GM18861 (cell line): Measurements from ENCODE around the gene ERBB4.
"Not testable (repeated sequence)": the region's sequence is repeated elsewhere in the genome, so short reads cannot be mapped to it uniquely, and the experiment has no call there.

Experiments
- ATAC-seq: cut with Tn5 transposase; IDR thresholded peaks from one replicate; pipeline ENCODE4 v1.9.1; 2021; ENCODE audit not compliant: unreplicated experiment

Gene ERBB4

DNA sequence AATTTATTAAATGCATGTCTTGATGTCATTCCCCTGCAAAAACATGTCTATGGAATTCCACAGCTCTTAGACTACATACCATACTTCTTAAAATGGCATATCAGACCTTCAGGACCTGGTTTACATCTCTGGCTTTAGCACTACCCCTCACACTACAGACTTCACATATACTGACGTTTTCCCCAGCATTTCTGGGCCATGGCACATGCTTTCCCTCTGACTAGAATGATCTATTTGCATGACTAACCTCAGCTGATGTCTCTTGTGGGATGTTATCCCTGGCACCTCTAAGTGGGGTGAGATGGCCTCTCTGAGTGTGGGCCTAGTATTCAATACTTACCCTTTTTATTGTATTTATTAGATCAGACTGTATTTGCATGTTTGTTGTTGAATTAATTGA, 381.6 kb downstream of the ERBB4 start:
- no peak for ATAC-seq

DNA sequence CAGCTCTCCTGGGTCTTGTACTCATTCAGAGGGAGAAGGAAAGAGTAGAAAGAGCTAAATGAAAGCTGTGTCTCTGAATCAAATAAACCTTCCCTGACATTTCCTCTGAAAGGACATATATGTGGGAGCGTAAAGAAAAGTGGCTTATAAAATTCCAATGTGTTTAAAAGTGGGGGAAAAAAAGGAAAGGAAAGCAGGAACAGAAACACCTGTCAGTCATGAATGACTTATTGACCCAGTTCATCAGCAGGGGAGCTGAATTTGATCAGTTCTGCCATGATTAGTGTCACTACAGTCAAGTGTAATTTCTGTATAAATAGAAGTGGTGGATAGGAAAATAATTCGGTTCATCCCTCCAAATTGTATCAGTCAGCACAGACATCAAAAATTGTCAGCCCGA, 382.5 kb downstream of the ERBB4 start:
- no peak for ATAC-seq

DNA sequence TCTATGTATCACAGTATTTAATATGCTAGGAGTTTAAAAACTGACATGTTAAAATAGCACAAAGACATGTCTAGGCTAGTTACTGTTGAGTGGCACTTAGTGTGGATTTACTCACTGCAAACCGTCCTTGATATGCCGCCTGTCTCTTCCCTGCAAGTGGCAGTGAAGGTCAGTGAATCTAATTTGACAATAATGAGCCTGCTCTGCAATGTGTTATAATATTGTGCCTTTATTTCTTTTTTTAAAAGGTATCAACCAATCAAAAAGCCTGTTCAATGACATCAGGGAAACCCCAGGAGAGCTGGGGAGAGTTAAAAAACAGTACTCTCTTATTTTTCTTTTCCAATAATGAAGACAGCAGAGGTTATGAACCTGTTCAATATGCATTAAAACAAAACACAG, 384.1 kb downstream of the ERBB4 start:
- ATAC-seq: no peak

DNA sequence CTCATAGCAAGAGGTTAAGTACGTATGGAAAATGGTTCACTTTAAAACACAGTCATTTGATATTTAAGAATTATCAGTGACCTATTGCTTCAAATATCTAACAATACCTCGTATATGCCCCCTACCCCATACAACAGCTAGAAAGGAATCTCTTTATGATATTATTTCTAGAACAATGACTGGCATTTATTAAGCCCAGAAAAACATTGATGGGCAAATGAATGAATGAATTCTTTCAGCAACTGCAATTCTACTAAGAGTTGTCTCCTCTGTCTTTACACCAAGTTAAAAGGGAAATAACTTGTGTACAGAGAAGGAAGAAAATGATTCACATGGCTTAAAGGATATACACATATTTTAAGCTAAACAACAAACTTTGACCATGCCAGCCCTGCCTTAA, 384.7 kb downstream of the ERBB4 start:
- ATAC-seq: no peak

DNA sequence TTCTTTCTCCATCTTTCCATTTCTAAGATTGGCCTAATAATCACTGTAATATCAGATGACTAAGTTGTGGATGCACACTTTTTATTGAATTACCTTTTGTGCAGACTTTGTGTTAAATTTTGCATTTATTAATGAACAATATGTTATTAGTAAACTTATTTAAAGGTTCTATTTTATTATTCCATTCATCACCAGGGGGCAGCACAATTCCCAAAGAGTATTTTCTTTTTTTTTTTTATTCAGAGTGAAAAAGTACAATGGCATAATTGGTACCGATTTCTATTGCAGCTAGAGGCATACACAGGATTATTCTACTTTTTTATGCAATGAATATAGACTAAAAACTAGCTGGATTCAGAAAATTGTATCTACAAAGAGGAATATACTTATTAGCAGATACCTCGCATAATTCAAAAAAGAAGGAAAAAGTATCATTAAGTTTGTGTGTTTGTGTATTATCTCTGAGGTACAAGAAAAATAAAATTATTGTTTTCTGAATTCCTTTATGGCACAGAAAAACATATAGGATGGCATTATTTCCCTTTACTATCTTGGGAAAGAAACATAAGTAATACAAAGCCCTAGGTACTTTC, 390.6 kb downstream of the ERBB4 start:
- ATAC-seq: no peak

DNA sequence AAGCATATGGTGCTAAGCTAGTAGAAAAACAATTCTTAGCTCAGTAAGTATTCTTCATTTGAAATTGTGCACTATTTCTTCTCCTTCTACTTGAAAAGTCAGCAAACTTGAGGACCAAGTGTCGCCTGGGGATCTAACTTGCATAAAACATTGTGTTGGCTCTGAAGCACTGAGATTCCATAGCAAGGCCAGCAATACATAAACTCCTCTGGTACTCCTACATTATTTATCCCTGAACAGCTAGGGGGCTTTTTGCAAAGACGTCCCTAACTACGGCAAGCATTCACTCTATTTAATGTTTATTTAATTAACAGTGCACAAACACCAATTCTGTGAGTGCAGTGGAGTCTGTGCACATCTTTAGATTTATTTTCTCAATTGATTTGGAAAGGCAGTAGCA, 392.2 kb downstream of the ERBB4 start:
- no peak for ATAC-seq

DNA sequence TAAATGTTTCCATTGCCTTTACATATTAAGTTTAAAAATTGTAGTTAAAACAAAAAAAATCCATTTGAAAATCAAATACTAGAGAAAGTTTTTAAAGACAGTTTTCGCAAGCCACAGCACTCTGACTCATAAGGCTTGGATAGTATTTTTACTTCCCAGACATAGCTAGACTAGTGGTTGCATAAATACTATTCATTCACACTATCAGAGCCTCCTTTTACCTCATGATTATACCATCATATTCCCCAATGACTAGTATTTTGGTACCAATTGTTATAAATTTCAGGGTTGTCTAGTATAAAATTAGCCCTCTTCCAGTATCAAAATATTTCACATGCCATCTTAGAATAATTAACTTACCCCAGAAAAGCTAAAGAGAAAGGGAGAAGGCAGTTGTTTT, 393.5 kb downstream of the ERBB4 start:
- ATAC-seq: no peak

DNA sequence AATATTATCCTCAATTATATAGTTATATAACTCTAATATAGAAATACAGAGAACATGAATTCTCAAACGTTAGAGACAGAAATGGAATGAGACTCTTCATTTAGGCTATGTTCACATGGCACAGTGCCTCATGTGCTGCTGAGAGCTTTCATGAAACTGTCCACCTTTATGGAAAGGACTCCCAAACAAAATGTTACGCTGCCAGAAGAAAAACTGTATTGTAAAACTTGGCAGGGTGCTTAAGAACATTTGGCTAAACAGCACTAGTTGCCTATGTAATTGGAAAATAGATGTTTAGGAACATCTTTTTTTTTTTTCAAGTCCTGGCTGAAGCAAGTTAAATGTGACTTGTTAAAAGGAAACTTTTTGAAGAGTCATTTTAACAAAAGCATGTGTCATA, 396.0 kb downstream of the ERBB4 start:
- ATAC-seq: no peak

DNA sequence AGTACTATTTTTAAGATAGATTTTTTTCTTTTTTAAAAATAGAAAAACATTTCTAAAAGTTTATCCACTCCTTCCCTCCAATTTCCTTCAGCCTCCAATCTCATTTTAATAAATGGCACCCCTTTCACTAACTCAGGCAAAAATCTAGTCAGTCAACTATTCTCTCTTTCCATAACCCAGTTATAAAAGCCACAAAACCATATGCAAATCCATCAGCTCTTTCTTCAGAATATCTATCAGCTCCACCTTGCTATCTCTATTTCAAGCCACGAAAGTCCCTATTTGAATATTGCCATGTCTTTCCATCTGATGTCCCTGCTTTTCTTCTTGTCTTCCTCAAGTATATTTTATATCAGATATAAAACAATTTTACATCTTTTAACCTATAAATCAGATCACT, 397.1 kb downstream of the ERBB4 start:
- no peak for ATAC-seq

DNA sequence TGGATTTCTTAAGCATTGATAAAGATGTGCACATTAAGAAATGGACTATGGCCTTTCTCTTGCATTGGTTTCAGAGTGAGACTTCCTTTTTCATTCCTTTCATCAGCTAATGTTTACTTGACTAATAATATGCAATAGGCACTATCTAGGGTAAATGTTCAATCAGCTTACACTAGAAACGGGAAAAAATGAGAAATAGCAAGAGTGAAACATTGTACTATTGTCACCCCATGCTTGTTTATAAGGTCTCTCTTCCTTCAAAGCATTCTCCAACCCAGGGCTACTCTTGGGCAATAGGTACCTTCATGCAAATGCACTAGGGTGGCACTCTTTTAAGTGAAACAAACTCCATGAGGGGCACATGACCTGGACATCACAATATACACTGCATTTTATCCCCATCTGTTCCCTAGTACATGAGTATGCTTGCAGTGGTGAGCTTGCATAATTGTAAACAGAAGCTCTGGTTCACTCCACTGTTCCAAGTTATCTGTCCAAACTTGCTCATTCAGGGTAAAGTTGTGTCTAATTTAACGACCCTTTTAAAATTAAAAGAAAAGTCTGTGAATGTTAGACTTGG, 402.3 kb downstream of the ERBB4 start:
- no peak for ATAC-seq

DNA sequence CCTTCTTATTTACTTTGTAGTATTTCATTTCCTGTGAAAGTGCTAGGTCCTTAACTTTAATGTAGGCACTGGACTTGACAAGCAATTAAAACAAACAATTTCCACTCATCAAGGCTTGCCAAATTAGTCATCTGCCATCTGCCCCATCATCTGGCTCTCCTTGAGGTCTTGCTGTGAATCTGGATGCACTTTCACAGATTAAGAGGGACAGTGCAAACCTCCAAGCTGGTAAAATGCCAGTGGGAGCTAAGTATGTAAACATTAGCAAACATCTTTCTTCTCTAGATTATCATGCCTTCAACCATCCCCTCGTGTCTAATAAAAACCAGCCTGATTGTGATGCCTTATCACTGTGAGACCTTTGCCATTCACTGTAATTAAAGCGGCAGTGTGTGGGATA, 402.9 kb downstream of the ERBB4 start:
- no peak for ATAC-seq

DNA sequence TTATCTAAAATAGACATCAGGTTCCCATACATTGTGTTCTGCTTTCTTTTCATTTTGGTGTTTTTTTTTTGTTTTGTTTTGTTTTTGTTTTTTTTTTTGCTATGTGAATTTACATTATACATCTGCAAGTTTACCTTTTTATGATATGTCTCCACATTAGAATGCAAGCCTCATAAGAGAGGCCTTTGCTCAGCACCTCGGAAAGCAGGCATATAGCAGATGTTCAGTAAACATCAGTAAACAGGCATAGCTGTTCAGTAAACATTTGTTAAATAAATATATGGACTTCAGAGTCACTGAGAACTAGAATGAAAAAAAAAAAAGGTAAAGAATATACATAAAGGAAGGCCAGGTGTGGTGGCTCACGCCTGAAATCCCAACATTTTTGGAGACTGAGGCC, 405.3 kb downstream of the ERBB4 start:
- ATAC-seq: no peak

DNA sequence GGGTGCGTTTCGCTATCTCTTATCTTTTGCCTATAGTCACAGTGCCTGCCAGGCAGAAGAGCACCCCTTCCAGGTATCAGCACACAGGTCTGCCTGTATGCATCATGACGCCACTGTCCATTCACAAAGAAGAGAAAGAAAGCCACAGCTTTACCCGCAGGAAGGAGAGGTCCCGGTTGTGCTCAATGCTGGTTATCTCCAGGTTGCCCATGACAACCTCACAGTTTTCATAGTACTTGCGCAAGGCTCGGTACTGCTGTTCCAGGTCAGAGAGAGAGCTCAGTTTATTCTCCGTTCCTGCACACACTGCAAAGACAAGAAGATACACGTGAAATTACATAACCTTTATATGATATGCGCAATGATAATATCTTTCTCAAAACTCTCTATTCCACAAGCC, 414.0 kb downstream of the ERBB4 start:
- ATAC-seq: no peak

DNA sequence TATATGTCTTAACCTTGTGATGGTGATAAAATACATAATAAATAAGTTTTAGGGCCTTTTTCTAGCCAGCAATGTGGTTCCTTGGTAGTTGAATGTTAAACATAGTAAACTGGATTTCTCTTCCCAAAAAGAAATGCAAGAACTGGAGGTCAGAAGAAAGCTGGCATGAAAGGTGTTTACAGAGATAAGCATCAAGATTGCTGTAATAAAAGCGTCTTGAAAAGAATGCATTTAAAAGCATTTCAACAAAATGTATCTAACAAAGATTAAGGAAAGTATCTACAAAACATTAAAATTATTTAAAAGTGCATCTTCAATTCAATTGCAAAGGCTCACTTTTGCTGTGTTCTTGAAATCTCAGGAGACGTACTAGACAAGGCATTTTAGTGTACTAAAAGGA, 419.0 kb downstream of the ERBB4 start:
- no peak for ATAC-seq

DNA sequence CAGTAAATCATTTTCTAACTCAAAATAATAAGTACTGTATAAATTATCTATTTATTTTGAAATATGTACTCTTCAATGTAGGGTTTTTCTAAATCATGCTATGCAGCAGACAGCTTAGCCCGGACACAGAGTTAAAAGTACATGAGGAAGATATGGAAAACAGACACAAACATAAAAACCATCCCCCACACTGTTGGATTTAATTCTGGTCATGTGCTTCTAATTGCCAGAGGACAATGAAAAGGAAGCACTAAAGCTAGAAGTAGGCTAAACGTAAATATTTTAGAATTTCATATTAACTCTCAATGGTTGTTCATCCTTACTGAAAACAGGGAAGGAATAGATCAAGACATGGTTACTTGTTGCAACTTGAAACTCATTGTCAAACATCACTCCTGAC, 420.7 kb downstream of the ERBB4 start:
- no peak for ATAC-seq

DNA sequence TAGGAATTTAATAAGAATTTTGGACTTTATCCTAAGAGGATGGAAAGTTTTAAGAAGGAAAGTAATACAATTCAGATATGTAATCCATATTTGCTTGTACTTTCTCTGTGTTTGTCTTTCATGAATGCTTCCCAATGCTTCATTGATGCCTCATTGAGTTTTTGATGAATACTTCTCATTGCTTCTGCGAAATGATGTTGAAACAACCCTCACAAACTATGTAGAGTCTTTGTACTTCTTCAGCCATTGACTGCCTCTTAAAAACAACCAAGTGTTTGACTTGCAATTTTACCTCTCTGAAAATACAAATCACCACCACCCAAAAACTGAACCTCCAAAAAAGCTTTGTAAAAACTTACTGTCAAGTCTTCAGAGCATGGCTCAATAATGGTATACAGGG, 424.1 kb downstream of the ERBB4 start:
- ATAC-seq: no peak

DNA sequence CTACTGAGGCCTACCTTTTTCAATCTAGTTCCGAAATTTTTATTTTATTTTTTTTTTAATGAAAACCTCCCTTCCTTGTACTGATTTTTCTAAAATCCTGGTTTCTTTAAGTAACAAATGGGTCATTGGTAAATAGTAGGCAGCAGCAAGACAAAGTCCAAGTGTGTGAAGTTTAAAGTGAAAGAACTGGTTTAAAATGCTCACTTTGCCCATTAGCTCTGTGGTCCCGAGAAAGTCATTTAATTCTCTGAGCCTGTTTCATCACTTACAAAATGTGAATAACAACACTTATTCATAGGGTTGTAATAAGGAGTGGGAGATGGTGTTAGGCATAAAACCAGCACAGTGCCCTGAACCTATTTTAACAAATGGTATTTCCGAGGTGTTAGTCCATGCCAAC, 426.2 kb downstream of the ERBB4 start:
- ATAC-seq: no peak

DNA sequence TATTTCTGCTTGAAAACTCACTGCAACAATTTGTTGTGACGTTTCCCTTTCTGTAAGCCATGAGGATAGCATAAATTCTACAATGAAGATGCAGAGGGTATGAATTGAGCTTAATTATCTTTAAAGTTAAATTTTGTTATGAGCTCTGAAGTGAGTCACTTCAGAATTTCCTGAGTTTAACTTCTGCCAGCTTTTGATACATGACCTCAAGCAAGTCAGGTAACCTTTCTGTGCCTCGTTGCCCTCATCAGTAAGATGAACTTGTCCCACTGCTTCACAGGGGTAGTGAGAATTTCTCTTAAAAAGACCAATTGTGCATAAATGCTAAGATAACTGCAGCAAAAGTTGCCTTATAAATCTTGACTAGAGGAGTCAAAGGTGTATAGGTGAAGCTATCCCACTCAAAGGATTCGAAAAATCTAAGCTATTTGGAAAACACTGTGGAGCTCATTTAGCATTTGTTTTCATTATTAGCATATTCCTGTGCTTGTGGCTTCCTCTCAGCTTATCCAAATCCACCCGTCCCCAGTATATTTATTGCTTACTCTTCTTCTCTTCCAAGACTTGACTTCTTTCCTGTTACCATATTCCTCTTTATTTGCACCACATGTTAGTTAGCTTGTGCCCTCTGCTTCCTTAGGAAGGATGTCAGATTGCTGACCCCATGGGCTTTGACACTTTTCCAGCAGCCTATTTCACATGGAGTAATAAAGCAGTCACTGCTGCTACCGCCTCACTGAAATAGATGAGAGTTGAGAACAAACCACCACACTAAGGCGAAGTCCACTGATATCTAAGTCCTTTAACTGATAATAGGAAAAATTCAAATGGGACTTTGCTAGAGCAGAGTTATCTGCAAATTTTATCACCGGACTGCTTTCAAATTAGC, 428.6 kb downstream of the ERBB4 start:
- no peak for ATAC-seq

DNA sequence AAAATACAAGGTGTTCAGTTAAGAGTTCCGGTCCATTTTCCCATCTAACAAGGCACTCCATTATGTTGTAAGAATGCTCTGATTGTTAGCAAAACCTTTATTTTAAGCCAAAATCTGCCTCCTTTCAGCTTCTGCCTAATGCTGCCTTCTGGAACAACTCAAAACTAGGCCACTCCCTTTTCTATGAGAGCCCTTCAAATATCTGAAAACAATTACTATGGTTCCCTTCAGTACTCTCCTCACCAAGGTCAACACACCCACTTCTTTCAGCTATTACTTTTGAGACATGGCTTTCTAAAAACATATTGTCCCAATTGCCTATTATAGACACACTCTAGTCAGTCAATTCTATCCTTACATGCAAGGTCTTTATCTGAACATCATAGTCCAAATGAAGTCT, 429.4 kb downstream of the ERBB4 start:
- no peak for ATAC-seq

DNA sequence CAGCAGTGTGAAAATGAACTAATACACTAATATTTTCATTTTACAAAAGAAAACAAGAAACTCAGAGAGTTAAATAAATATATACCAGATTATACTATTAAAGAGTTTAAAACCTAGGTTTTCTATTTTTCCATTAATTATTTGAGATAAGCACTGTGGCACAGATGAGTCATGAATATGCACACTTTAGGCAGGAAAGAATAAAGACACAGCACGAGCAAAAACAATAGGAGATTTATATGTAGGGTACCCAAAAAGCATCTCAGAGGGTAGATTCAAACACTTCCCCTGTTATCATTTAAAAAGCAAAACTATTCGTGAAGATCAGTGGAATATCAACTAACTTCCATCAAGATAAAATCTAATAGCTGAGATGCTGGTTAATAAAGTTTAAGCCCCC, 430.6 kb downstream of the ERBB4 start:
- ATAC-seq: no peak

DNA sequence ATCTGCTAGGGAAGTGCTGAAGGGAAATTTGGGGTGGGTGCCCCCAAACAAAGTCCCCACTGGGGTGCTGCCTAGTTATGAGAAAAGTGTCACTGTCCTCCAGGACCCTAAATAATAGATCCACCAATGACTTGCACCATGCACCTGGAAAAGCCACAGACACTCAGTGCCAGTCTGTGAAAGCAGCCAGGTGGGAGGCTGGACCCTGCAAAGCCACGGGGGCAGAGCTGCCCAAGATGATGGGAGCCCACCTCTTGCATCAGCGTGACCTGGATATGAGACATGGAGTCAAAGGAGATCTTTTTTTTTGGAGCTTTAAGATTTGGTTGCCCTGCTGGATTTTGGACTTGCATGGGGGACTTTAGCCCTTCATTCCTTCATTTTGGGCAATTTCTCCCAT, 431.6 kb downstream of the ERBB4 start:
- no peak for ATAC-seq

DNA sequence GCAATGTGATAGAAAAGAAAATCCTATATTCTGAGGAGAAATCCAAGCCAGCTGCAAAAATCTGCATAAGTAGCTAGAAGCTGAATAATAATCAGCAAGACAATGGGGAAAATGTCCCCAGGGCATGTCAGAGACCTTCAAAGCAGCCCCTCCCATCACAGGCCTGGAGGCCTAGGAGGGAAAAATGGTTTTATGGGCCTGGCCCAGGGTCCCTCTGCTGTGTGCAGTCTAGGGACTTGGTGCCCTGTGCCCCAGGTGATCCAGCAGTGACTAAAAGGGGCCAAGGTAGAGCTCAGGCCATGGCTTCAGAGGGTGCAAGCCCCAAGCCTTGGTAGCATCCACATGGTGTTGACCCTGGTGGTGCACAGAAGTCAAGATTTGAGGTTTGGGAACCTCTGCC, 432.1 kb downstream of the ERBB4 start:
- not testable (repeated sequence) for ATAC-seq
